Astrocyte of the cerebellum (primary cell): ENCODE data around the gene RALGDS.

Experiments
- DNase-seq: peaks from one replicate; pipeline ENCODE4 v3.0.0-alpha.2; 2011; ENCODE audit warnings: low read depth
- H3K4me3 ChIP-seq: 2 replicates; pipeline ENCODE4 v1.5.1; 2011; ENCODE audit warnings: mild to moderate bottlenecking, low read depth, low read length, moderate library complexity
- in situ Hi-C: cut with HindIII; loops from 2 replicates; pipeline ENCODE4 v1.10.0; 2017; ENCODE audit warnings: low sequenced_read_pairs
- TF ChIP-seq, protein P1 (sequence below): IDR thresholded peaks from 2 replicates; pipeline ENCODE4 v1.5.1; 2012; ENCODE audit warnings: low read length, low read depth, moderate library complexity, mild to moderate bottlenecking; ENCODE audit errors: missing control alignments

The RALGDS gene

DNA sequence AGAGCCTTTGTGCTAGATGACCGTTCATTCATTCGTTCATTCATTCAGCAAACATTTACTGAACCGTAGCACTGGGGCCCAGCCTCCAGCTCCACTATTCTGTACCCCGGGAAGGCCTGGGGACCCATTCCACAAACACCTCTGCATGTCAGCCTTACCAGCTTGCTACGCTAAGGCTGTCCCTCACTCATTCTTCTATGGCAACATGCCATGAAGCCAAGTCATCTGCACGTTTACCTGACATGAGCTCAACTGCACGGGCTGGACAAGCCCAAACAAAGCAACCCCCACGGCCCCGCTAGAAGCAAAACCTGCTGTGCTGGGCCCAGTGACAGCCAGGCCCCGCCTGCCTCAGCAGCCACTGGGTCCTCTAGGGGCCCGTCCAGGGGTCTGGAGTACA, 53.2 kb downstream of the RALGDS start:
- TF ChIP-seq, protein P1, sequence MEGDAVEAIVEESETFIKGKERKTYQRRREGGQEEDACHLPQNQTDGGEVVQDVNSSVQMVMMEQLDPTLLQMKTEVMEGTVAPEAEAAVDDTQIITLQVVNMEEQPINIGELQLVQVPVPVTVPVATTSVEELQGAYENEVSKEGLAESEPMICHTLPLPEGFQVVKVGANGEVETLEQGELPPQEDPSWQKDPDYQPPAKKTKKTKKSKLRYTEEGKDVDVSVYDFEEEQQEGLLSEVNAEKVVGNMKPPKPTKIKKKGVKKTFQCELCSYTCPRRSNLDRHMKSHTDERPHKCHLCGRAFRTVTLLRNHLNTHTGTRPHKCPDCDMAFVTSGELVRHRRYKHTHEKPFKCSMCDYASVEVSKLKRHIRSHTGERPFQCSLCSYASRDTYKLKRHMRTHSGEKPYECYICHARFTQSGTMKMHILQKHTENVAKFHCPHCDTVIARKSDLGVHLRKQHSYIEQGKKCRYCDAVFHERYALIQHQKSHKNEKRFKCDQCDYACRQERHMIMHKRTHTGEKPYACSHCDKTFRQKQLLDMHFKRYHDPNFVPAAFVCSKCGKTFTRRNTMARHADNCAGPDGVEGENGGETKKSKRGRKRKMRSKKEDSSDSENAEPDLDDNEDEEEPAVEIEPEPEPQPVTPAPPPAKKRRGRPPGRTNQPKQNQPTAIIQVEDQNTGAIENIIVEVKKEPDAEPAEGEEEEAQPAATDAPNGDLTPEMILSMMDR = no peak

DNA sequence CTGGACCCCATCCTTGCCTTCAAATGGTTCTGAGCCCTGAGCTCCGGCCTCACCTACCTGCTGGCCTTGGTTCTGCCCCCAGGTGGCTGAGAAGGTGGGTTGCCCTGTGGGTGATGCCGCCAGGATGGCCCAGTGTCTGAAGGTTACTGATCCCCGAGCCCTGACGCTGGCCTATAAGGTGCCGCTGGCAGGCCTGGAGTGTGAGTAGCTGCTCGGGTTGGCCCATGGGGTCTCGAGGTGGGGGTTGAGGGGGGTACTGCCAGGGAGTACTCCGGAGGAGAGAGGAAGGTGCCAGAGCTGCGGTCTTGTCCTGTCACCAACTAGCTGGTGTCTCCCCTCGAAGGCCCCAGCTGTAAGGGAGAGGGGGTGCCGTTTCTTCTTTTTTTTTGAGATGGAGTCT, 54.0 kb downstream of the RALGDS start:
- H3K4me3 ChIP-seq = no peak overlapping the region
- in situ Hi-C loops = no loop called here
- TF ChIP-seq, protein P1 = no peak
- DNase-seq = no peak

More for the DNA sequence above, 53.2 kb downstream of the RALGDS start:
- H3K4me3 ChIP-seq = no peak overlapping the region
- in situ Hi-C loops = no loop called here
- DNase-seq = no peak

DNA sequence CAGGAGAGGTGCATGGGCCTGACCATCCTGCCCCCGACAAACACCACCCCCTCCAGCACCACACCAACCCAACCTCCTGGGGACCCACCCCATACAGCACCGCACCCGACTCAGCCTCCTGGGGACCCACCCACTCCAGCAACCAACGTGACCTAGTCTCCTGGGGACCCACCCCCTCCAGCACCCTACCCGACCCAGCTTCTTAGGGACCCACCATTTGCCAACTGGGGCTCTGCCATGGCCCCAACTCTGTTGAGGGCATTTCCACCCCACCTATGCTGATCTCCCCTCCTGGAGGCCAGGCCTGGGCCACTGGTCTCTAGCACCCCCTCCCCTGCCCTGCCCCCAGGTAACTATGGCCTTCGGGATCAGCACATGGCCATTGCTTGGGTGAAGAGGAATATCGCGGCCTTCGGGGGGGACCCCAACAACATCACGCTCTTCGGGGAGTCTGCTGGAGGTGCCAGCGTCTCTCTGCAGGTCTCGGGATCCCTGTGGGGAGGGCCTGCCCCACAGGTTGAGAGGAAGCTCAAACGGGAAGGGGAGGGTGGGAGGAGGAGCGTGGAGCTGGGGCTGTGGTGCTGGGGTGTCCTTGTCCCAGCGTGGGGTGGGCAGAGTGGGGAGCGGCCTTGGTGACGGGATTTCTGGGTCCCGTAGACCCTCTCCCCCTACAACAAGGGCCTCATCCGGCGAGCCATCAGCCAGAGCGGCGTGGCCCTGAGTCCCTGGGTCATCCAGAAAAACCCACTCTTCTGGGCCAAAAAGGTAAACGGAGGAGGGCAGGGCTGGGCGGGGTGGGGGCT, 54.7 kb downstream of the RALGDS start:
- TF ChIP-seq, protein P1 = no peak
- in situ Hi-C loops = no loop called here
- no peak for DNase-seq
- no peak overlapping the region for H3K4me3 ChIP-seq

DNA sequence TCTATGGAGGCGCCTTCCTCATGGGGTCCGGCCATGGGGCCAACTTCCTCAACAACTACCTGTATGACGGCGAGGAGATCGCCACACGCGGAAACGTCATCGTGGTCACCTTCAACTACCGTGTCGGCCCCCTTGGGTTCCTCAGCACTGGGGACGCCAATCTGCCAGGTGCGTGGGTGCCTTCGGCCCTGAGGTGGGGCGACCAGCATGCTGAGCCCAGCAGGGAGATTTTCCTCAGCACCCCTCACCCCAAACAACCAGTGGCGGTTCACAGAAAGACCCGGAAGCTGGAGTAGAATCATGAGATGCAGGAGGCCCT, 56.0 kb downstream of the RALGDS start:
- H3K4me3 ChIP-seq = no peak overlapping the region
- DNase-seq = no peak
- in situ Hi-C loops = no loop called here
- TF ChIP-seq, protein P1 = no peak

DNA sequence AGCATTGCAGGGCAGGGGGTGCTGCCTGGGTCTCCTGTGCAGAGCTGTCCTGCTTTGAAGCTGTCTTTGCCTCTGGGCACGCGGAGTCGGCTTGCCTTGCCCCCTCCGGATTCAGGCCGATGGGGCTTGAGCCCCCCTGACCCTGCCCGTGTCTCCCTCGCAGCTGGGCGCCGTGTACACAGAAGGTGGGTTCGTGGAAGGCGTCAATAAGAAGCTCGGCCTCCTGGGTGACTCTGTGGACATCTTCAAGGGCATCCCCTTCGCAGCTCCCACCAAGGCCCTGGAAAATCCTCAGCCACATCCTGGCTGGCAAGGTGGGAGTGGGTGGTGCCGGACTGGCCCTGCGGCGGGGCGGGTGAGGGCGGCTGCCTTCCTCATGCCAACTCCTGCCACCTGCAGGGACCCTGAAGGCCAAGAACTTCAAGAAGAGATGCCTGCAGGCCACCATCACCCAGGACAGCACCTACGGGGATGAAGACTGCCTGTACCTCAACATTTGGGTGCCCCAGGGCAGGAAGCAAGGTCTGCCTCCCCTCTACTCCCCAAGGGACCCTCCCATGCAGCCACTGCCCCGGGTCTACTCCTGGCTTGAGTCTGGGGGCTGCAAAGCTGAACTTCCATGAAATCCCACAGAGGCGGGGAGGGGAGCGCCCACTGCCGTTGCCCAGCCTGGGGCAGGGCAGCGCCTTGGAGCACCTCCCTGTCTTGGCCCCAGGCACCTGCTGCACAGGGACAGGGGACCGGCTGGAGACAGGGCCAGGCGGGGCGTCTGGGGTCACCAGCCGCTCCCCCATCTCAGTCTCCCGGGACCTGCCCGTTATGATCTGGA, 56.6 kb downstream of the RALGDS start:
- H3K4me3 ChIP-seq = no peak overlapping the region
- in situ Hi-C loops = no loop called here
- TF ChIP-seq, protein P1 = no peak
- no peak for DNase-seq

DNA sequence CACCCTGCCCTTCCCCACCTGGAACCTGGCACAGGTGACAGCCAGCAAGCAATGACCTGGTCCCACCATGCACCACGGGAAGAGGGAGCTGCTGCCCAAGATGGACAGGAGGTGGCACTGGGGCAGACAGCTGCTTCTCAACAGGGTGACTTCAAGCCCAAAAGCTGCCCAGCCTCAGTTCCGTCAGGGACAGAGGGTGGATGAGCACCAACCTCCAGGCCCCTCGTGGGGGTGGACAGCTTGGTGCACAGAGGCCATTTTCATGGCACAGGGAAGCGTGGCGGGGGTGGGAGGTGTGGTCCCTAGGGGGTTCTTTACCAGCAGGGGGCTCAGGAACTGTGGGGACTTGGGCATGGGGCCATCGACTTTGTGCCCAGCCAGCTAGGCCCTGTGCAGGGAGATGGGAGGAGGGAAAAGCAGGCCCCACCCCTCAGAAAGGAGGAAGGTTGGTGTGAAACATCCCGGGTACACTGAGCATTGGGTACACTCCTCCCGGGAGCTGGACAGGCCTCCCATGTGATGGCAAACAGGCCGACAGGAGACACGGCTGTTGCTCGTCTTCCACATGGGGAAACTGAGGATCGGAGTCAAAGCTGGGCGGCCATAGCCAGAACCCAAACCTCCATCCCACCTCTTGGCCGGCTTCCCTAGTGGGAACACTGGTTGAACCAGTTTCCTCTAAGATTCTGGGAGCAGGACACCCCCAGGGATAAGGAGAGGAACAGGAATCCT, 57.4 kb downstream of the RALGDS start:
- in situ Hi-C loops = no loop called here
- TF ChIP-seq, protein P1 = no peak

More for the DNA sequence above, 57.4 kb downstream of the RALGDS start:
- DNase-seq = no peak
- no peak overlapping the region for H3K4me3 ChIP-seq
